GM12892 (cell line): ENCODE measurements around the gene BTBD17.

Source experiments
- DNase-seq: peaks from one replicate; pipeline ENCODE4 v3.0.0; 2011; ENCODE audit not compliant: insufficient read length
- FAIRE-seq: peaks from 2 replicates; lab custom pipeline; 2011; peaks lifted over from hg19 to GRCh38; lab: Jason Lieb, UNC
- POLR2A ChIP-seq: IDR thresholded peaks from 2 replicates; pipeline ENCODE4 v1.6.1; 2011; ENCODE audit warnings: low read depth, low read length, control low read depth
- POLR2AphosphoS5 ChIP-seq: IDR thresholded peaks from 2 replicates; pipeline ENCODE4 v1.6.1; 2011; ENCODE audit warnings: low read depth, low read length, control low read depth
- TAF1 ChIP-seq: IDR thresholded peaks from 2 replicates; pipeline ENCODE4 v1.6.1; 2011; ENCODE audit warnings: low read depth, mild to moderate bottlenecking, control low read depth, low read length, borderline replicate concordance

BTBD17 gene

DNA sequence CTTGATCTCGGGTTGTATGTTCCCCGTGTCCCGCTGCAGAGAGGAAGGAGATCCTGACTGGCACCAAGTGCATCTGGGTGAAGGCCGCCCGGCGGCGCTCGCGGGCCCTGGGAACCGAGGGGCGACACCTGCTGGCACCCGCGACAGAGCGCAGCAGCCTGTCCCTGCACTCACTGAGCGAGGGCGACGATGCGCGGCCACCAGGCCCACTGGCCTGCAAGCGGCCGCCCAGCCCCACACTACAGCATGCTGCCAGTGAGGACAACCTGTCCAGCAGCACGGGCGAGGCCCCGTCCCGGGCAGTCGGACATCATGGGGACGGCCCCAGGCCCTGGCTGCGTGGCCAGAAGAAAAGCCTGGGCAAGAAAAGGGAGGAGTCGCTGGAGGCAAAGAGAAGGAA, 7.5 kb downstream of the BTBD17 start:
- FAIRE-seq, result no peak
- TF ChIP-seq POLR2AphosphoS5 (no peak), TAF1 (no peak), POLR2A (no peak)
- DNase-seq, result peak; percentile 73

DNA sequence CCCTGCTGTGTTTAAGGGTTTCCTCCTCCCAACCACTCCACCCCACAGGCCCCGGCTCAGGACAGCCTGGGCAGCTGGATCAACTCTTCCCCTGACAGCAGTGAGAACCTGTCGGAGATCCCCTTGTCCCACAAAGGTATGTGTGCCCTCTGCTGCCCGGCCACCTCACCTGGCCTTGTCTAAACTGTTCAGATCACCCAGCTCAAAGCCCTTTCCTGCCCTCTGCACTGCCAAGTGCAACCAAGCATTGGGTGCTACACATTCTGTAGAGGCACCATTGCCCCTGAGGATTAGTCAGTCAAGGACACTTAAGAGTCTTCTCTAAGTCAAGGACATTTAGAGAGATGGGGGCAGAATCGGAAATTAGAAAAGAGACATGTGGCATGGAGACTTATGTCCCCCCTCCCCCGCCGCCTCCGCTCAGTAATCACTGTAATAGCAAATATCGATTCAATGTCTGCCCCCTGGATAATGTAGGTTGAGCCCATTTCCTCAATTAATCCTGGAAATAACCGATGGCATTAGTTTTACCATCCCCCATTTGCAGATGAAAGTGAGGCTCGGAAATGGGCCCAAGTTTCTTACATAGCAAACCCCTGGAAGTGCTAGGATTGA, 8.1 kb downstream of the BTBD17 start:
- FAIRE-seq (no peak), DNase-seq (no peak)
- no peak for TF ChIP-seq POLR2AphosphoS5
- no peak for TF ChIP-seq POLR2A
- no peak for TF ChIP-seq TAF1

DNA sequence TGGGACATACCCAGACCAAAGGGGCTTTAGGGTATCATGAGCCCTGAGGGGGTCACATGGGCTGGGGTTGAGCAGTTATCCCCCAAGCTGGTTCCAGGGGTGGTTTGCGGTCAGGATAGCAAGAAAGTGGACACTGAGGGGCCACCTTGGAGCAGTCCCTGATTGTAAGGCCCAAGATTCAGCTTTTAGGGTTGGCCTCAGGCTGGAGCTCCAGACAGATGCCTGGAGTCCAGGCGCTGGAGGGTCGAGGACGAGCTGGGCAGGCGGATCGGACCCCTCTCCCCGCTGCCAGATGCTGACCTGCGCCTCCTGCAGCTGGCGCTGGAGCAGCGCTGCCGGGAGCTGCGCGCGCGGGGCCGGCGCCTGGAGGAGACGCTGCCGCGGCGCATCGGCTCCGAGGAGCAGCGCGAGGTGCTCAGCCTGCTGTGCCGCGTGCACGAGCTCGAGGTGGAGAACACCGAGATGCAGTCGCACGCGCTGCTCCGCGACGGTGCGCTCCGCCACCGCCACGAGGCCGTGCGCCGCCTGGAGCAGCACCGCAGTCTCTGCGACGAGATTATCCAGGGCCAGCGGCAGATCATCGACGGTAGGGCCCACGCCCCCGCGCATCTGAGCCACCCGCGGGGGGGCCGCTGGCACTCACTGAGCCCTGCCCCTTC, 10.0 kb downstream of the BTBD17 start:
- TF ChIP-seq POLR2A (no peak), POLR2AphosphoS5 (no peak), TAF1 (no peak)
- no peak for DNase-seq
- no peak for FAIRE-seq

DNA sequence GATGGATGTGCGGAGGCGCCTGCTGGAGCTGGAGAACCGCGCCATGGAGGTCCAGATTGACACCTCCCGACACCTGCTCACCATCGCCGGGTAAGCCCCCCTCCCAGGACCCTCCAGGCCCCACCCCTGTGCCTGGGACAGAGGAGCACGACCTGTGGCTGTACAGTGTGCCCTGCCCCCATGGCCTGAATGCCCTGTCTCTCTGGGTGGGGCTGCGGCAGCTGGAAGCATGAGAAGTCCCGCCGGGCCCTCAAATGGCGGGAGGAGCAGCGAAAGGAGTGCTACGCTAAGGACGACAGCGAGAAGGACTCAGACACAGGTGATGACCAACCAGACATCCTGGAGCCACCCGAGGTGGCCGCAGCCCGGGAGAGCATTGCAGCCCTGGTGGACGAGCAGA, 11.2 kb downstream of the BTBD17 start:
- TF ChIP-seq POLR2AphosphoS5, result no peak
- no peak for TF ChIP-seq POLR2A
- TF ChIP-seq TAF1, result no peak
- DNase-seq, result no peak
- FAIRE-seq, result no peak

DNA sequence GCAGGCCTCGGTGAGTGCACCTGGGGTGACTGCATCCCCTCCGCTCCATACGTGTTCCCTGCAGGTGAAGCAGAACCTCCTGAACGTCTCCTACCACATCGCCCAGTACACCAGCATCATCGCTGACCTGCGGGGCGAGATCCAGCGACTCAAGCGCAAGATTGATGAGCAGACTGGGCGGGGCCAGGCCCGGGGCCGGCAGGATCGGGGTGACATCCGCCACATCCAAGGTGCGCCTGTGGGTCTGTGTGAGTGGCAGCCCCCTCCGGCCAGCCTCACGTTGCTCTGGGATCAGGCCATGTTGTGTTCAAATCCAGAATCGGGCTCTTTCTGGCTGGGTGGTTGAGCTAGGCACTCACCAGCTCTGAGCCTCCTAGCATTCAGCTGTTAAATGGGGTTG, 12.5 kb downstream of the BTBD17 start:
- TF ChIP-seq POLR2AphosphoS5 (no peak), POLR2A (no peak), TAF1 (no peak)
- no peak for DNase-seq
- no peak for FAIRE-seq

DNA sequence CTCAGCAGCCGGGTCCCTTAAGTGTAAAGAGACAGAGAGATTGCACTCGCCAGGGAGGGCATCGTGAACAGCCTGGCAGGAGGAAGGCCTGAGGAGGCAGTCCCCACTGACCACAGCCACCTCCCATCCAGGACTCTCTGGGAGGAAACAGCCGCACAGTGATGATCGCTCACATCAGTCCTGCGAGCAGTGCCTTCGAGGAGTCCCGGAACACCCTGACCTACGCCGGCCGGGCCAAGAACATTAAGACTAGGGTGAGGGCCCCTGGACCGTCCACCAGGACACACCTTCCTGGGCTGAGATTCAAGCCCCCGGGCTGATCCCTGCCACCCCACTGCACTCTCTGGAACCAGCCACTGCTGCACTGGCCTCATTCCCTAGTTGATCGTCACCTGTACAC, 14.0 kb downstream of the BTBD17 start:
- TF ChIP-seq TAF1 (no peak), POLR2AphosphoS5 (no peak), POLR2A (no peak)
- DNase-seq (no peak), FAIRE-seq (no peak)

DNA sequence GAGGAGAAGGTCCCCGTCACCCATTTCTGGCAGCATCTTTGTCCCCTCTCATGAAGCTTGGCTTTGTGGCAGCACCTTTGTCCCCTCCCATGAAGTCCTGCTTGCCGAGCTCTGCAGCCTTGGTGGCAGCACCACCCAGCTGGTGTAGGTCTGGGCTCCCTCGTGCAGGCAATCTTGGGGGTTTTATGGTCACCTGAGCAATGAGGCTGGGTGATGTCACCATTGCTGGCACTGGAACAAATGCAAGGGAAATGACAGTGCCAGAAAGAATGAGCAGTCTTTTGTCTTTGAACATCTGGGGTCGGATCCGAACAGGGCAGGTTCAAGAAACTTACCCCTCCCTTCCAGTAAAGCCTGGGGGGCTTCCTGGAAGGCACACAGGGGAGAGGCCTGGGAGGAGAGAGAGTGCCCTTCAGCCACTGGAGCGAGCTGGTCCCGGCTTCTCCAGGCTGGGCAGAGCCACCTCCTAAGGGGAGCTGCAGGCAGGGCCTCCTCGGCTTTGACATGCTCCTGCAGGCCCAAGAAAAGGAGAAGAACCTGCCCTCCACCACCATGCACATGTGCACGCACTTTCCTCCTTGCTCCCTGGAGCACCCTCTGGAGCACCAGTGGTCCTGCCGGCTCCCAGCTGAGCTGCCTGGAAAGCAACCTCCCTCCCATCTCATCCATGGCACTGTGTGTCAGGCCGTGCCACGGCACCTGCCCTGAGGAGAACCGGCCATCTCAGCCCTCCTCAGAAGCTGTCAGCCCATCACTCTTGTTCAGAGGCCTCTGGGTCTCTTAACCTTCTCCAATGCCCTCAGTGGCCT, 16.0 kb downstream of the BTBD17 start:
- DNase-seq (no peak), FAIRE-seq (no peak)
- TF ChIP-seq POLR2A (no peak), TAF1 (no peak), POLR2AphosphoS5 (no peak)

DNA sequence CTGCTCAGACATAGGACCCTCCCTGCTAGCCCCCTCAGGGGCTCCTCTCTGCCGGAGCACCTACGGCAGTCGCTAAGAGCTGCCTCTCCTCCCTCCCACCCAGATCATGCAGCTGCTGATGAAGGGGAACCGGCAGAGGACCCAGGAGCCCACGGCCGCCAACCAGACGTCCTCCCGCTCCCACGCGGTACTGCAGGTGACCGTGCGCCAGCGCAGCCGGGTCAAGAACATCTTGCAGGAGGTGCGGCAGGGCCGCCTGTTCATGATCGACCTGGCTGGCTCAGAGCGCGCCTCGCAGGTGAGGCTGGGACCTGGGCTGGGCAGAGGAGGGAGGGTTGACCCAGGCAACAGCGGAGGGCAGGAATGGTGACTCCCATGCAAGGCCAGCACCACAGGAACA, 17.0 kb downstream of the BTBD17 start:
- TF ChIP-seq POLR2A (no peak), TAF1 (no peak), POLR2AphosphoS5 (no peak)
- FAIRE-seq, result no peak
- no peak for DNase-seq

DNA sequence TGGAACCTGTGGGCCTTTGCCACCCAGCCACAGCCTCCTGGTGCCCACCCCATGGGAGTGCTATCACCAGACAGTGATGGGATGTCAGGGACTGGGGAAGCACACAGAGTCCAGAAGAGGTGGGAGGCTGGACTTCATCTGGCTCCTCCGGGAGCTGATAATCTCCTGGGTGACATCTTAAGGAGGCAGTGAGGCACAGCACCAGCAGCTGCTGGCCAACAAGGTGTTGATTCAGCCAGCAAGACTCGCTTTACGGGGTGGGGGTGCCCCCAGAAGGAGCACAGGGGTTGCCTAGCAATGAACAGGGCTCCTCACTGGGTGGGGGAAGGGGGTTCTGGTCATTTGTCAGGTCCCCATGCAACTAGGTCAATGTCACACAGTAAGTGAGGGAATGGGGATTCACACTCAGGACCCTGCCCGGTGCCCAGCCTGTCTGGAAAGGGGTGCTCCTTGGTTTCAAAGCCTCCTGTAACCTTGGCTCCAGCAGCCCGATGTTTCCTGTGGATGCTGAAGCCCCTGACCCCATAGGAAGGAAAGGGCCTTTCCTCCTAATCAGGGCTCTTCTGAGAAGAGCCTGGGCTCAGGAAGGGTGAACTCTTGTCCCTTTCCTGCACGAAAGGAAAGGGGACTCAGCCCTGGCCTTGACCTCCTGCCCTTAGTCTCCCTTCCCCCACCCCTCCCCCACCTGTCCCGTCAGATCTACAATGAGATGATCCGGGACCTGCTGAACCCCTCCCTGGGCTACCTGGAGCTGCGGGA, 18.0 kb downstream of the BTBD17 start:
- FAIRE-seq, result no peak

DNA sequence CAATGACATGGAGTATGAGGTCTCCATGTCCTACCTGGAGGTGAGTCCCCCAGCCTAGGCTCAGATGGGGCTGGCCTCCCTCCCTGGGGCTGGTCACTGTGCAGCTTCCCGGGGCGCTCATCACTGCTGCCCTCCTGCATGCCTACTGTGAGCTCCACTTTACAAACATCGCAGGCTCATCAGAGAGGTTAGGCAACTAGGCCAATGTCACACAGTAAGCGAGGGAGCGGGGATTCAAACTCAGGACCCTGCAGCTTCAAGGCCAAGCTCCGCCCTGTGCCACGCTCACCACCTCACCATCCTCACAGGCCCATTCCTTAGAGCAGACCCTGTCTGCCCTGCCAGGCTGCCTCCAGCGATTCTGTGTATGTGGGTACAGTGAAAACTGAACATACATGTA, 18.5 kb downstream of the BTBD17 start:
- TF ChIP-seq TAF1, result no peak
- no peak for DNase-seq
- FAIRE-seq, result no peak

More for the DNA sequence above, 18.0 kb downstream of the BTBD17 start:
- no peak for DNase-seq
- TF ChIP-seq TAF1 (no peak), POLR2A (no peak), POLR2AphosphoS5 (no peak)

DNA sequence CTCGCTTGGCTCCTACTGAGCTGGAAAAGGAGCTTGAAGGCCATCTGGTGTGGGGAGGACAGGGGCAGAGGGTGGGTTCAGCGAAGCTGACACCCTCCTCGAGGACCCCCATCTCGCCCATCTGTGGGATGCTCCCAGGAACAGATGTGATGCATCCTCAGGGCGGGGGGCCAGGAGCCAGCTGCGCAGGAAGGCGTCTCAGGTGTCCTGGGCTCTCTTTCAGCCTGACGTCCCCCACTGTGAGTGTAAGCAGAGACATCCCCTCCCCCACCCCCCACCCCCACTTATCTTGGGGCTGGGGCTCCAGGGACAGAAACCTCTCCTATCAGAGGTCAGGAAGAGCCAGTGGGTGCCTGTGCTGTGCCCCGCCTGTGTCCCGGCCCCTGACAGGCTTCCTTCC, 19.4 kb downstream of the BTBD17 start:
- FAIRE-seq (no peak), DNase-seq (no peak)
- TF ChIP-seq POLR2A (no peak), TAF1 (no peak), POLR2AphosphoS5 (no peak)
